NK-92 treated with Interleukin-12 subunit alpha and Interleukin-12 subunit beta, amount 100 ng/mL, for 24 hours (cell line): ENCODE results near the gene NPRL2.

Source experiments
- DNase-seq: peaks from one replicate; lab custom pipeline; 2025; lab: John Stamatoyannopoulos, UW

NPRL2 gene

DNA sequence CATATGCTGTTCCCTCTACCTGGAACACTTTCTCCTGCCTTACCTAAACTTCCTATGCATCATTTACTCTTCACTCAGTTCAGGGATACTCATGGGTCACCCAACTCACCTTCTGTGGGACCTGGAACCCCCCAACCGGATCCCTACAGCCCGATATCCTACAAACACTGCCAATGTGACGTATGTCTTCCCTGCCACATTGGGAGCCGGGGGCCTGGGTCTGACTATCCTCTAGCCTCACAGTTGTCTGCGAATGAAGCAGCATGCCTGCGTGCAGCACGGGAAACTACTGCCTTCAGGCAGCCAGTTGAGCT, 405 bp downstream of the NPRL2 start:
- DNase-seq, result no peak

DNA sequence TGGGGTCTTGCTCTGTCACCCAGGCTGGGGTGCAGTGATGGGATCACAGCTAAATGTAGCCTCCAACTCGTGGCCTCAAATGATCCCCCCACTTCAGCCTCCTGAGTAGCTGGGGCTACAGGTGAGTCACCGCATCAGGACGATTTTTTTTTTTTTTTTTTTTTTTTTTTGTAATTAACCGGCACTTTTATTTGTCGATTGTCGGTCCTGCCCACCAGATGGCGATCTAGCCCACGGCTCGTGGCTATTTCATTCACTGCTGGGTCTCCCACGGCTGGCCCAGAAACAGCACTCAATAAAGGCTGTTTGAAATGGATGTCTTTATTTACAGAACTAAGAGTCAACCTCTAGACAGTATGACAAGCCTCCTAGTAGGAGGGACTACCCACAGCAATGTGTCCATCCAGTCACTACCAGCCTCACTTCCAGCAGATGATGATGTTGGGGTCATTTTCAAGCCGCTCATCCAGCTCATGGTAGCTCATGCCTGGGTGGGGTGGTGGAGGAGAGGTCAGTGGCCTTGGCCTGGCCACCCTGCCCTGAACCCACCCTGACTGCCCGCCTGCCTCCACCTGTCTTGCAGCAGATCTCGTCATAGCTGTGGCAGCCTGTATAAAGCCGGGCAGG, 3.3 kb downstream of the NPRL2 start:
- DNase-seq, result peak; percentile 42

DNA sequence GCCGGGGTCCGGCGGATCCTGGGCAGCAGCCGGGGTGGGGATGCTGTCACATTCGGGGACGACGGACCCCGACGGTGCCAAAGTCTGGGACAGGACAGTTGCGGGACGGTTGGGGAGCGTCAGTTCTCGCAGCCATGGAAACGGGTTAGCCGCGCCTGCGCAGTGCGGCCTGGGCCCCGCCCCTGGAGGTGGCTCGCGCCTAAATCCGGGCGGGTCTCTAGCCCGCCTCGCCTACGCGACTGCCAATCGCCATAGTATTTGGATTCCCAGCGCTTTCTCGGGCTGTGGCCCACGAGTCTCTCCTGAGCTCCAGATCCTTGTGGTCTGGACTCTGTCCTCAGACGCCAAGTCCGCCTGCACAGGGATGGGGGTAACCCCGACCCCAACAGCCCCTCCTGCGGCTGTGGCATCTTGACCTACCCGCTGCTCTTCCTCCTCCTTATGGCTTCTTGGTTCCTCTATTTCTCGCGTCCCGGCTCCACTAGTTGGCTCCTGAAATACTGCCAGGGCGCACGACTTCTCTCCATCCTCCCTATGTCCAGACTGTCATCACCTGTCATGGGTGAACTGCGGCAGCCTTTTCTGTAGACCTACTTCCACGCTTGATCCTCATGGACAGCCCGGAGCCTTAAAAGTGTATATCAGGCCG, 4.9 kb downstream of the NPRL2 start, which contains the start of gene ZMYND10:
Gene ZMYND10, minus strand, starts transcription at position 147 of the 649 bp plus-strand sequence. CDS start 153 bp downstream, outside the sequence.
- no peak for DNase-seq

DNA sequence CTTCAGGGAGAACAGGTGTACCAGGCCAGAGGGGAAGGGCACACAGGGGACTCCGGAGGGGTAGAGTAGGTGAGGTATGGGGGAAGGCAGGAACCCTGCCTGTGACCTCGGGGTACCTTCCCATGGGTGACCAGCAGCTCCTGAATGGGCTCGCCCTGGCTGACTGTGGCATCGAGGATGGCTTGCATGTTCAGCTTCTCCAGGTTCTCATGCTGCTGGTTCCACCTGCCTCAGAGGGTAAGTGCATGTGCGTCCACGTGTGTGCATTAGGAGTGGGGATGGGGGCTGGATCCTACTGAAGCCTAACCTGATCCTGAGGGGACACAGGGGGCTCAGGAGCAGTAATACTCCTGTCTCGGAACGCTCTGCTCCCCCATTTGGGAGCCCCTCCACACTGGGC, 5.6 kb downstream of the NPRL2 start:
- DNase-seq, result no peak

DNA sequence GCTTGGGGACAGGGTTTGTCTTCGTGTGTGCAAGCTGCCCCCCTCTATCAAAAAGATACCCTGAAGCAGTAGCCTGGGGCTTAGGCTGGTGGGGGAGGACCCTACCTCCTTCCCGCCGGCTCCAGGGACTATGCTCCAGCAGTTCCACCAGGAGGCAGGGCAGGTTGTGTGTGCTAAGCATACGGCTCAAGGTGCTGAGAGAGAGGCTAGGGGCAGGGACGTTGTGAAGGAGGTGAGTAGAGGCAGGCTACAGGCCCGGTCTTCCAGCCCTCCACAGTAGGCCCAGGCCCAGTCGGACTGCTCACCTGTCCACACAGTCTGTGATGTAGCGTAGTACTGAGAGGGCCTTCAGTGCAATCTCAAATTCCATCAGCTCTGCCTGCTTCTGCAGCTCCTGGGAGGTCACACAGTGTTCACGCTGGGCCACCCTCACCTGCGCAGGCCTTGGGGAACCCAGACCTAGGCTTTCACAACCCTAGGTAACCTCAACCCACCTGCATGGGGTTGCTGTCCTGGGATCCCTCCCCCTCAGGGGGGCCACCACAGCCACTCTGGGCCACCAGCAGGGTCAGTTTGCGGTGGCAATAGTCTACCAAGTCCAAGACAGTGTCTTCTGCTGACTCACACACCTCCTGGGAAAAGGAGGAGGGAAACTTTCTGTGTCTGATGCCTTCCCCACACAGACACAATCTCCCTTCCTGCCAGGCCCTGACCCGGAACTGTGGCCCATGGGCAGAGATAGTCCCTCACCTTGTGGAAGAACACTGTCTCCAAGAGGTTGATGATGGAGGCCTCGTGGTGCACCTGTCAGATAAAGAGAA, 7.6 kb downstream of the NPRL2 start:
- DNase-seq, result no peak

DNA sequence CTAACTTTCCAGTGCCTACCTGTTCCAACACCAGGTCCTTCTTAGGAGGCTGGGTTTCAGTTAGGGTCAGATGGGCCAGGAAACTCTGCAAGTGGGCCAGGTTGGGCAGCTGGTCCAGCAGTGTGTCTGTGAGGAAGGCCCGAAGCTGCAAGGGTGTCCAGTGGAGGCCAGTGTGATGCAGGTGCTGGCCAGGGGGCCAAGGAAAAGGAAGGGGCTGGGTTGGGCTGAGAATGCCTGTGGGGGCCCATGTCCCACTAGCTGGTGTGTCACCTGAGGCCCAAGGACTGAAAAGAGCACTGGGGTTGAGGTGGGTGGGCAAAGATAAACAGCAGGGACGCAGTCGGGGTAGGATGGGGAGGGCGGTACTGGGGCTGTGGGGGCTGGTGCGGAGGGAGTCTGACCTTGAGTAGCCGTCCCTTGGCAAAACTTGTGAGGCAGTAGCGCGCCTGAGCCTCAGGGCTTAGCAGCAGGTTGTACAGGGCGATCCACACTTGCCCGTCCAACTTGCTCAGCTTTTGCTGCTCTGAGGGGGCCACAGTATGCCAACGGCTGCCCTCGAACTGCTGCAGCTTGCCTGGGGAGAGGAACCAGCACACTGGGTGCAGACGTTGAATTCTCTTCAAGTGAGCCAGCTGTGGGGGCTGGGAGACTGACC, 8.5 kb downstream of the NPRL2 start:
- DNase-seq, result no peak

DNA sequence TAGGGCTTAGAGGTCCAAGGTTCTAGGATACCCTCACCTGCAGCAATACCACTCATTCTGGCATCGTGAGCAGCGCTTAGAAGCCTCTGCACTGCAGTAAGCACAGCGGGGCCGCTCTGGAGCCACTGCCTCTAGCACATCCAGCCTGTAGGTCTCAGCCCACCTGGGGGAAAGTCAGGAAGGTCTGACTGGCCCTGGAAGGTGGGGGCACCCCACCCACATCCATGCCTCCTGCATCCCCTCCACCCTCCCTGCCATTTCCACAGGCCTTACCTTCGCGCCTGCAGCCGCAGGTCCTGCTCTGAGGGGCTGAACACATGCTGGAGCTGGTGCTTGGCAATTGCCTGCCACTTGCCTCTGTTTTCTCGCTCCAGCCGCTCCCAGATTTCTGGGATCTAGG, 9.0 kb downstream of the NPRL2 start:
- DNase-seq, result peak; percentile 49

DNA sequence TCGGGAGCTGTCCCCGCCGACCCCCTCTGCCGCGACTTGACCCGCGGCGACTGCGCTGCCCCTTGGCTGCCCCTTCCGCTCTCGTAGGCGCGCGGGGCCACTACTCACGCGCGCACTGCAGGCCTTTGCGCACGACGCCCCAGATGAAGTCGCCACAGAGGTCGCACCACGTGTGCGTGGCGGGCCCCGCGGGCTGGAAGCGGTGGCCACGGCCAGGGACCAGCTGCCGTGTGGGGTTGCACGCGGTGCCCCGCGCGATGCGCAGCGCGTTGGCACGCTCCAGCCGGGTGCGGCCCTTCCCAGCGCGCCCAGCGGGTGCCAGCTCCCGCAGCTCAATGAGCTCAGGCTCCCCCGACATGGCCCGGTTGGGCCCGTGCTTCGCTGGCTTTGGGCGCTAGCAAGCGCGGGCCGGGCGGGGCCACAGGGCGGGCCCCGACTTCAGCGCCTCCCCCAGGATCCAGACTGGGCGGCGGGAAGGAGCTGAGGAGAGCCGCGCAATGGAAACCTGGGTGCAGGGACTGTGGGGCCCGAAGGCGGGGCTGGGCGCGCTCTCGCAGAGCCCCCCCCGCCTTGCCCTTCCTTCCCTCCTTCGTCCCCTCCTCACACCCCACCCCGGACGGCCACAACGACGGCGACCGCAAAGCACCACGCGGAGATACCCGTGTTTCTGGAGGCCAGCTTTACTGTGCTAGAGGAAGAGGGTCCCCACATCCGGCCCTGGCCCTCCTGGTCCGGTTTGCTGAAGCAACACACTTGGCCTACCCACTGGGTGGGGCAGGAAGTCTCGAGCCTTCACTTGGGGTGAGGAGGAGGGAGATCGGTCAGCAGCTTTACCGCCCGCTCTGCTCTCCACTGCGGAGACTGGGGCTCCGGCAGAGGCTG, 9.9 kb downstream of the NPRL2 start, which contains the start of gene RASSF1:
Gene RASSF1, minus strand, starts transcription at position 389 of the 882 bp plus-strand sequence. Its CDS starts 31 bp downstream, at position 358.
- DNase-seq, result peak; percentile 94

DNA sequence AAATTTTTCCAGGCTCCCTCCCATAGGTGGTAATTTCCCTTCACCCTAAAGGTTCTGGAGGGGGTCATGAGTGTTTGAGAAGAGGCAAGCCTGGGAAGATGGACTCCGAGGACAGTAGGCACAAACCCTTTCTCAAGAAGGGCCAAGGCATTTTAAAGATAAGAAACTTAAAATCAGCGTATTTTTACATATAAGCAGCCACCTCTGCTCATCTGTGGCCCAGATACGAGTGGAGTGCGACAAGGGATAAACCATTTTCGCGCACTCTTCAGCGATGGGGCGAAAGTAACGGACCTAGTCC, 10.5 kb downstream of the NPRL2 start:
- no peak for DNase-seq

DNA sequence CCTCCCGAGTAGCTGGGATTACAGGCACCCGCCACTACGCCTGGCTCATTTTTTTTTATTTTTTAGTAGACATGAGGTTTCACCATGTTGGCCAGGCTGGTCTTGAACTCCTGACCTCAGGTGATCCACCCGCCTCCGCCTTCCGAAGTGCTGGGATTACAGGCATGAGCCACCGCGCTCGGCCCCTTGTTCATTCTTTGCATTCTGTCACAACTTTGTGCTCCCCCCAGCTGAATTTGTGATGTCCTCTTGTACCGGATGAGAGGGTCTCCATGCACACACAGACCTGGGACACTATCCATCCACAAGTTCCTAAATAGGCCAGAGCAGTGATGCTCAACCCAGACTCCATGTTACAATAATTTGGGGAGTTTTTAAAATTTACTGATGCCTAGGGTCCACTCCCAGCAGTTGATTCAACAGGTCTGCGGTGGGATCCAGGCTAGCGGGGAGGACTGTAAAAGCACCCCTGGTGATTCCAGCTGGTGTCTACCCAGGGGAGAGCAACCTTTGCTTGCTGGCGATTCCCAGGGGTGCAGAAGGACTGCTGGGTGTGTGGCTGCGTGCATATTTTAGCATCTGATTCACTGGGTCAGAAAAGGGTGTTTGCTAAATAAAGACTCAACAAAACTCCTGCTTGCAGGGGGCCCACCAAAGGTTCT, 11.0 kb downstream of the NPRL2 start:
- no peak for DNase-seq

DNA sequence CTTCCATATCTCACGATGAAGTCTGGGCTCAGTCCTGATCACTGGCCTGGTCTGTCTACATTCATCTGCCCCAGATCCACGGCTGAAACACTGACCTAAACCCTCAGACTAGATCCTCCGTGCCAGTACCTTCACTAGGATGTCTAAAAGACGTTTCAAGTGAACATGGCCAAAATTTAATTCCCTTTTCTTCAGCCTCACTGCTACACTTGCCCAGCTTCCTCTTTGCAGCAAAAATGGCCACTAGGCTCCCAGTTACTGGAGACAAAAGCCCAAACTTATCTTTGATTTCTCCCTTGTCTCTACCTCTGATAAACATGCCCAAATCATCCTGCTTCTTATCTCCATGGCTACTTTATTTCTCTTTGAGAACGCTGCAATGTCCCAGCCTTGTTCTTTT, 11.6 kb downstream of the NPRL2 start:
- DNase-seq, result no peak

DNA sequence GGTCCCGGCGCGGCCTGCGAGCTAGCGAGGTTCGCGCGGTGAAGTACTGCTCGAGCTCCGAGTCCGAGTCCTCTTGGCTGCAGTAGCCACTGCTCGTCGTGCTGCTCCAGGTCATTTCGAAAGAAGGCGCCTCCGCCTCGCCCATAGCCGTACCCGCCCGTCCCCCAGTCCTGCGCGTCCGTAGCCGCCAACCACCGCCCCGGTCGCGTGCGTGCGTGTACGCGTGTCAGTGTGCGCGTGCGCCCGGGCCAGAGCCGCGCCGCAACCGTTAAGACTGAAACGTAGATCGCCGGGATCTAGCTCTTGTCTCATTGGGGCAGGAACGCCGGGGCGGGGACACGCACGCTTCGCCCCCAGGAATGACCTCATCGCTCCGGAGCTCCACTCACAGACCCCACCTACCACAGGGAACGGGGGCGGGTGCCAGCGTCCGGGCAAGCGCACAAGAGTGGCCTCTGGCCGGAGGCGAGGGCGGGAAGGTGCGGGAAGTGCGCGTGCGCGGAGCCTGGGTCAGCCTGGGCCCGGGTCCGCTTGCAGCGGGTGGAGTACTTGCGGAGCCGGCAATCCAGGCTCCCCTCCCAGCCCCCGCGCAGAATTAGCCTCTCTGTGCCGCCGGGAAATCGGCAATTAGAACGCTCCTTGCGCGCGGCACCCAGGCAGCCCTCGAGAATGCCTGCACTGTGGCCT, 13.3 kb downstream of the NPRL2 start:
- peak; percentile 97 for DNase-seq

DNA sequence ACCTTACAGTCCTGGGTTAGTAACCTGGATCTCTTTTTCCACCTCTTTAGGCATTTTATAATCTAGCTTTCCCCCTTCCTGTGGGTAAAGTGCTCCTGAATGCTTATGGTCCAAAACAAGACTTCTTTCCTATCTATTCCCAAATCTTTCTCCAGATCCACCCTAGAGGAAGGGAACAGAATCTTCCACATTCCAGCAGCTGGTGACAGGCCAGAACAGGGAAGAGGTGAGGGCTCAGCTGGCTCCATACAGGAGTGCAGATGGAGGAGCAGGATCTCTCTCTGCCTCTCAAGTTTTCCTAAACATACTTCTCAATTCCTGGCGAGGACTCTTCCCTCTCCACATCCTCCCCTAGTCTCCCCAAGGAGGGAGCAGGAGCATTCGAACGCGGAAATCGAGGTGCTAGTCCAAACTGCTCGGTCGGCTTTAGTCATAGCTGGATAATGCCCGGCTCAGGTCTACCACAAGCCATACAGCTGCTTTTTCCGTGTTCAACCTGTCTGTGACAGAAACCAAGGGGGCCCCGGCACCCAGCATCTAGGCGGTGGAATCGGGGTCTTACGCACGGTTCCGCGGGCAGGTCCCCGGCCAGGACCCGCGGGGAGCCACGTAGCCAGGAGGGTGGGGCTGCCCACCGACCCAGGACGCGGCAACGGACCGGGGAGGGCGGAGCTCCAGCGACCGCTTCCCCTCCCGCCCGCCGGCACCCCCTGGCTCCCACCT, 14.0 kb downstream of the NPRL2 start:
- no peak for DNase-seq

DNA sequence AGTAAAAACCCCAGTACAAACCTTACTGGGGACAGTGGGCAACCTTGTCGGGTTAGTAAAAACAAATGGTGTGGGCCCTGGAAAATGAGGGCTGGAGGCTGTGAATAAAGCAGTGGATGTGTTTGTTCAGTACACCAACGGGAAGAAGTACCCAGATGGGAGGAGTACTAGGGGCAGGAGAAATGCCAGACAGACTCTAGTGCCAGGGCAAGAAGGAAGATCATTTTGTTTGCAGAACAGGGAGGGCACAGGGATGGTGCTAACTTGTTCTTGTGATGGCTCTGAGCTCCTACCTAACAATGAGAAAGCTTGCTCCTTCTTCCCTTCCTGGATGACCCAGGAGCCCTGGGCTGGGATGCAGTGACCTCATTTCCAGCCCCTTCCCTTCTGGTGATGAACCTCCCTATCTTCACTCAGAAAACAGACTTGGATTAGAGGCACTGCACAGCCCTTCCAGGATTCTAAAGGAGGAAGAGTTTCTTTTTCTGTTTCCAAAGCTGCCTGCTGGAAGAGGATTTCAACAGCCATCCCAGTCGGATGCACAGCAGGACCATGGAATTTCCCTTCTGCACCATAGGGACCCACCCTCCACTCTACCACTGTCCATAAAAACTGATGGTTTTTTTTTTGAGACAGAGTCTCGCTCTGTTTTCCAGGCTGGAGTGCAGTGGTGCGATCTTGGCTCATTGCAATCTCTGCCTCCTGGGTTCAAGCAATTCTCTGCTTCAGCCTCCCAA, 16.1 kb downstream of the NPRL2 start:
- DNase-seq, result no peak

DNA sequence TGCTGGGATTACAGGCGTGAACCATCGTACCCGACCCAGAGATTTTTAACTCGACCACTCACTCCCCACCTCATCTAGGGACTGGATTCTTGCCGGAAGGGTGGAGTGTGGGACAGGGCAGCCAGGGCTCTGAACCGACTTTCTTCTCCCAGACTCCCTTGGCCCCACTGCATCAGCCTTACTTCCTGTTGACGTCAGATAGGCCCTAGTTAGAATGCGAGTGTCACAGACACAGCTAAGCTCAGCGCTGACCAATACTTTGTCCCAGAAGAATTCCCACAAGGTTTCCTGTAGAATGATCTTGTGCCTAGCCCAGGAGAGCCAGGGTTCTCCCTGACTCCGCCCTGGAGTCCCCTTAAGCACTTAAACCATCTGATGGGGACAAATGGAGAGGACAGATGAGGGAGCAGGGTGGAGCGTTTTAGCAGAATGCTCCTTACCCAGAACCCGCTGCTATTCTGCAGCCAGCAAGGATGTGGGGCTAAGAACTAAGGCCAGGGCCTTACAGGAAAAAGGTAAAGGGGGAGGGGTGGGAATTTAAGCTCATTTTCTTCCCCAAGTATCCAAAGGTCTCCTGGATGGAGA, 16.7 kb downstream of the NPRL2 start:
- no peak for DNase-seq

DNA sequence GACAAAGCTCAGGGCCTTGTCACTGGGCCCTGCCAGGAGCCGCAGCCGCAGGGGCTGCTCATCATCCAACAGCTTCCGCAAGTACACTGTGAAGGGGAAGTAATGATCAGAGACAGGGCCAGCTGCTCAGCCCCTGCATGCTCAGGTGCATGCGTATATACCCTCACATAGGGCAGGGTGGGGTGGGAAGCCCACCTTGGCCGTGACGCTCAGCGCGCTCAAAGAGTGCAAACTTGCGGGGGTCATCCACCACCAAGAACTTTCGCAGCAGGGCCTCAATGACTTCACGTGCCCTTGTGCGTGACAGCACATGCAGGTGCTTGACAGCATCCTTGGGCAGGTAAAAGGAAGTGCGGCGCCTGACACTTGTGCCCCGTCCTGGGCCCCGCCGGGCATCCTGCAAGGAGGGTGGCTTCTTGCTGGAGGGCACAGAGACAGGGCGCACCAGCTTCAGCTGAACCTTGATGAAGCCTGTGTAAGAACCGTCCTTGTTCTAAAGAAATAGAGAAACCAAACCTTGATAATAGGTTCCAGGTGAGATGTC, 19.1 kb downstream of the NPRL2 start:
- DNase-seq, result no peak

DNA sequence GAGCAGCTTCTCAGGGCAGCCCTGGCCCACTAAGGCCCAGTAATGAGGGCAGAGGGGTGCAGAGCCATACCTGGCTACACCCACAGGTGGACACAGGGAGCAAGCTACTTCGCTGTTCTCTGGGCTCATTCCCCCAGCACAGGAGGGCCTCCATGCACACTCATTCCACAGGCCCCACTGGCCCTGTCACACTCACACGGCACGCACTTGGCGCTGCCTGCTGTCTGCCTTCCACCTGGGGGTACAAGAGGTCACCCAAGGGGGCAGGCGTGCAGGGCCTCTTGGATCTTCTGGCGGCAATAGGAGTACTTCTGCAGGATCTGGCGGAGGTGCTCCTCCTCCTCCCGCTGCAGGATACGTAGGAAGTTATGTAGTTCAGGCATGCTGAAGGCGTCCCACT, 20.2 kb downstream of the NPRL2 start:
- DNase-seq, result no peak

DNA sequence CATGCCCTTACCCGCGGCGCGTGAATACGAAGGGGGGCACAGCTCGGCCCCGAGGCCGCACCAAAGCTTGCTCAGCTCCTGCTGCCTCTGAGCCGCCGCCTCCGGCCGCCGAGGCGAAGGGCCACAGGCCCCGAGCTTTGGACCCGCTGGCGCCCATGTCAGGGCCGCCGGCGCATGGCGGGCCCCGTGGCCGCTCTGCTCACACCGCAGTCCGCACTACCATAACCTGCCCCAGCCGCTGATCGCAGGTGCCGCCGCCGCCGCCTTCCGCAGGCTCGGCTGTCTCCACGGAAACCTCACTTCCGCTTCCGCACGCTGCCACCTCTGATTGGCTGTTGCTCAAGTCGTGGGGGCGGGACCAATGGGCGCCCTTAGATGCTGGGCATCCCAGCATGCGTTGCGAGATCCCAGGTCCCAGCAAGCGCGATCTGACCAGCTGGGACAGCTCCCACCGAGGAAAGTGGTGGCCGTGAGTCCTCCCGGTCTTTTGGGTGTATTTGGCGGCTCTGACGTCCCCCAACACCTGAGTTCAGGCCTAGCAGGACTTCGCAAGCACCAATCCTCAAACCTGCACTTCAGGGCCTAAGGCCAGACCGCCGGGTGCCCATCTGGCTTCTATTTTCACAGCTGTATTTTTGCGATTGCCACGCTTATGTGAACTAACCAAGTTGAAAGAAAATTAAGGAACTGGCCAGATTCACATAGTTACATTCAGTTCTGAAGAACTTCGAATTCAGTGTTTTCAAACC, 22.5 kb downstream of the NPRL2 start, which contains the start of gene TUSC2:
Gene TUSC2, minus strand, starts transcription at position 281 of the 749 bp plus-strand sequence. Its CDS starts 124 bp downstream, at position 157.
- DNase-seq, result peak; percentile 86
